Kidney glomerular epithelial cell (primary cell): Measurements from ENCODE around the gene CDH4.

Source experiments
- DNase-seq: peaks from one replicate; lab custom pipeline; 2025; lab: John Stamatoyannopoulos, UW

The CDH4 gene

GRCh38 chr20:61736001-61736635 is 484.1 kb downstream of the CDH4 start:
- DNase-seq, result no peak

GRCh38 chr20:61736751-61737310 is 484.8 kb downstream of the CDH4 start:
- DNase-seq, result no peak

- DNase-seq, result no peak
Measured at GRCh38 chr20:61737346-61737745, 485.3 kb downstream of the CDH4 start.

GRCh38 chr20:61737812-61738443 is 485.9 kb downstream of the CDH4 start:
- DNase-seq, result no peak

GRCh38 chr20:61738601-61739069 is 486.6 kb downstream of the CDH4 start:
- DNase-seq, result no peak

GRCh38 chr20:61739086-61739831 is 487.2 kb downstream of the CDH4 start:
- no peak for DNase-seq

GRCh38 chr20:61739832-61740118 is 487.7 kb downstream of the CDH4 start:
- no peak for DNase-seq

GRCh38 chr20:61742097-61742825 is 490.2 kb downstream of the CDH4 start:
- no peak for DNase-seq

GRCh38 chr20:61743606-61744005 is 491.5 kb downstream of the CDH4 start:
- no peak for DNase-seq

- DNase-seq, result no peak
Measured at GRCh38 chr20:61744691-61745396, 492.8 kb downstream of the CDH4 start.

- no peak for DNase-seq
Measured at GRCh38 chr20:61745397-61746146, 493.5 kb downstream of the CDH4 start.

GRCh38 chr20:61746147-61746646 is 494.1 kb downstream of the CDH4 start:
- DNase-seq, result no peak

GRCh38 chr20:61746781-61747180 is 494.7 kb downstream of the CDH4 start:
- no peak for DNase-seq

GRCh38 chr20:61748376-61748775 is 496.3 kb downstream of the CDH4 start:
- no peak for DNase-seq

- DNase-seq, result peak; percentile 8
Measured at GRCh38 chr20:61749406-61750075, 497.5 kb downstream of the CDH4 start.

- no peak for DNase-seq
Measured at GRCh38 chr20:61750093-61750492, 498.0 kb downstream of the CDH4 start.

- DNase-seq, result no peak
Measured at GRCh38 chr20:61752576-61752975, 500.5 kb downstream of the CDH4 start.

- DNase-seq, result peak; percentile 25
Measured at GRCh38 chr20:61753316-61753942, 501.4 kb downstream of the CDH4 start.
